ENCODE results near the gene PAPPA. TPM values are rescaled to one million over a fixed set of nuclear protein-coding genes. Genes with fewer than 3 reads are reported as not detected.

The PAPPA gene
- total RNA-seq, 1 donor: 56.5 TPM

DNA sequence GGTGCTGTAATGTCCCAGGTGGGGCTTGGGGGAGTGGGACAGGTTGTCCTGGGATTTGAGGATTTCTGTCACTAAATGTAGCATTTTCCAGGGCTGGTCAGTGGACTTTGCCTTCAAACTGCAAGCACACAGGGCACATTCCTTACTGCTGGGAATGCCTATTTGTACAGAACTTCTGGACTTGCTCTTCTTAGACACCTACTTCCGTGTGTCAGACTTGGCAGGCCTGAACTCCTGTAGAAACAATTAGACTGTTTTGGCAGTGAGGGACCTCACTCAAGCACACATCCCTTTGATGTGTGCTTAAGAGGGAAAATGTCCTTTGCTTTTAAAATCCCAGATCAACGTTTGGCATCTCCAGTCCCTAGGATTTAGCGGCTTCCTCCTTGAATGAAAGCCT, 192.2 kb downstream of the PAPPA start:
- Histone ChIP-seq H3K4me2 (ENCODE audit: insufficient read depth, low read length) (no peak overlapping the region), H2AFZ (ENCODE audit: low read length) (no peak overlapping the region), H3K4me1 (ENCODE audit: insufficient read depth, low read length) (no peaks in the 10 kb centered on the region), H3K79me2 (ENCODE audit: insufficient read depth, low read length) (no peaks in the 10 kb centered on the region), H3K4me3 (ENCODE audit: insufficient read depth, low read length) (no peak overlapping the region), H3K27me3 (ENCODE audit: insufficient read depth, low read length) (no peaks in the 10 kb centered on the region), H3K9me3 (ENCODE audit: low read depth, low read length) (no peaks in the 10 kb centered on the region), H3K36me3 (ENCODE audit: insufficient read depth, low read length) (peaks cover 19% of the 10 kb centered on the region), H4K20me1 (ENCODE audit: insufficient read depth, low read length) (no peaks in the 10 kb centered on the region), H3K27ac (ENCODE audit: low read depth, low read length) (no peak overlapping the region)
- DNase-seq (ENCODE audit: insufficient read length, low spot score, missing footprints): no peak
- TF ChIP-seq CTCF (IDR thresholded peaks at IDR 0.05; ENCODE audit: extremely low read depth, low read depth, low read length): no peak

GRCh38 chr9:116349684-116350083, 196.1 kb downstream of the PAPPA start:
- Histone ChIP-seq H3K27me3 (ENCODE audit: insufficient read depth, low read length) (no peaks in the 10 kb centered on the region), H3K79me2 (ENCODE audit: insufficient read depth, low read length) (no peaks in the 10 kb centered on the region), H3K4me2 (ENCODE audit: insufficient read depth, low read length) (no peak overlapping the region), H3K4me1 (ENCODE audit: insufficient read depth, low read length) (no peaks in the 10 kb centered on the region), H3K4me3 (ENCODE audit: insufficient read depth, low read length) (no peak overlapping the region), H3K27ac (ENCODE audit: low read depth, low read length) (no peak overlapping the region), H3K36me3 (ENCODE audit: insufficient read depth, low read length) (peaks cover 25% of the 10 kb centered on the region), H3K9me3 (ENCODE audit: low read depth, low read length) (no peaks in the 10 kb centered on the region), H4K20me1 (ENCODE audit: insufficient read depth, low read length) (no peaks in the 10 kb centered on the region), H2AFZ (ENCODE audit: low read length) (no peak overlapping the region)
- no peak for TF ChIP-seq CTCF (IDR thresholded peaks at IDR 0.05; ENCODE audit: extremely low read depth, low read depth, low read length)
- no peak for DNase-seq (ENCODE audit: insufficient read length, low spot score, missing footprints)

- H4K20me1 ChIP-seq (ENCODE audit: insufficient read depth, low read length): no peaks in the 10 kb centered on the region
- no peak overlapping the region for H2AFZ ChIP-seq (ENCODE audit: low read length)
- no peaks in the 10 kb centered on the region for H3K9me3 ChIP-seq (ENCODE audit: low read depth, low read length)
- no peaks in the 10 kb centered on the region for H3K4me1 ChIP-seq (ENCODE audit: insufficient read depth, low read length)
- H3K4me3 ChIP-seq (ENCODE audit: insufficient read depth, low read length): no peak overlapping the region
- TF ChIP-seq CTCF (IDR thresholded peaks at IDR 0.05; ENCODE audit: extremely low read depth, low read depth, low read length): no peak
- no peak overlapping the region for H3K27ac ChIP-seq (ENCODE audit: low read depth, low read length)
- no peak for DNase-seq (ENCODE audit: insufficient read length, low spot score, missing footprints)
- H3K79me2 ChIP-seq (ENCODE audit: insufficient read depth, low read length): no peaks in the 10 kb centered on the region
- H3K4me2 ChIP-seq (ENCODE audit: insufficient read depth, low read length): no peak overlapping the region
- H3K27me3 ChIP-seq (ENCODE audit: insufficient read depth, low read length): no peaks in the 10 kb centered on the region
- H3K36me3 ChIP-seq (ENCODE audit: insufficient read depth, low read length): peaks cover 25% of the 10 kb centered on the region
Observed at GRCh38 chr9:116350213-116350612, 196.6 kb downstream of the PAPPA start.

DNA sequence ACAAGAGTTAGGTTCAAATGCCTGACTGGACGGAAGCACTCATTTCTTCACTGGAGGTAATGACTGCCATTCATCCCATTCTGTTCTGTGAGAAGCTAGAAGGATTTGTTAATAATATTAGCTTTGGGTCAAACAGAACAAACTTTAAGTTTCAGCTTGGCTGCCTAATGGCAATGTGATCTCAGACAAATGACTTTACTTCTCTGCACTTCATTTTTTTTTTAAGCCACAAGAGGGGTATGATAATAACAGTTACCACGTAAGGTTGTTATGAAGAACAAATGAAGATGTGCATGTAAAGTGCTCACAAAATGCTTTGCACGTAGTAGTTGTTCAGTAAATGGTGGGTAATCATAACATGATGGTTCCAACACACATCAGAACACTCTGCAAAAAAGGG, 199.4 kb downstream of the PAPPA start:
- no peaks in the 10 kb centered on the region for H3K79me2 ChIP-seq (ENCODE audit: insufficient read depth, low read length)
- H3K9me3 ChIP-seq (ENCODE audit: low read depth, low read length): no peaks in the 10 kb centered on the region
- no peak overlapping the region for H2AFZ ChIP-seq (ENCODE audit: low read length)
- no peak overlapping the region for H3K27ac ChIP-seq (ENCODE audit: low read depth, low read length)
- no peak overlapping the region for H3K4me2 ChIP-seq (ENCODE audit: insufficient read depth, low read length)
- no peaks in the 10 kb centered on the region for H3K4me1 ChIP-seq (ENCODE audit: insufficient read depth, low read length)
- H3K36me3 ChIP-seq (ENCODE audit: insufficient read depth, low read length): peaks cover 16% of the 10 kb centered on the region
- no peaks in the 10 kb centered on the region for H3K27me3 ChIP-seq (ENCODE audit: insufficient read depth, low read length)
- DNase-seq (ENCODE audit: insufficient read length, low spot score, missing footprints): no peak
- no peak overlapping the region for H3K4me3 ChIP-seq (ENCODE audit: insufficient read depth, low read length)
- no peaks in the 10 kb centered on the region for H4K20me1 ChIP-seq (ENCODE audit: insufficient read depth, low read length)
- no peak for TF ChIP-seq CTCF (IDR thresholded peaks at IDR 0.05; ENCODE audit: extremely low read depth, low read depth, low read length)
